Body of pancreas (tissue), 4 donors: Measurements from ENCODE around the gene NSF. TPM values are rescaled to one million over a fixed set of nuclear protein-coding genes. Genes with fewer than 3 reads are reported as not detected.

Experiments
- ATAC-seq: fragments of 150-250 bp; one replicate; pipeline ENCODE4 v1.9.1; 2016
- DNase-seq, 4 donors: peaks; one replicate each; pipeline ENCODE4 v3.0.0-alpha.2; 2019
- H3K27ac ChIP-seq, 4 donors: fragments of 200-600 bp; sonication (generic); 1 replicate in 3 of 4; 2 replicates in 1 of 4; pipeline versions ENCODE4 v1.5.1 to v1.6.1; 2016 to 2019; ENCODE audit warnings: mild to moderate bottlenecking in 1 of 4, mixed read lengths in 1 of 4, moderate library complexity in 1 of 4
- H3K27me3 ChIP-seq, 2 donors: fragments of 200-600 bp; sonication (generic); one replicate each; pipeline ENCODE4 v1.6.0; 2016; ENCODE audit warnings: mild to moderate bottlenecking in 1 of 2
- H3K36me3 ChIP-seq, 2 donors: fragments of 200-600 bp; sonication (generic); replicated peaks in 1 of 2; 2 replicates each; pipeline ENCODE4 v1.5.1; 2016; ENCODE audit warnings: low read depth in 2 of 2; ENCODE audit not compliant: insufficient read depth in 1 of 2
- H3K4me1 ChIP-seq: fragments of 200-600 bp; sonication (generic); one replicate; pipeline ENCODE4 v1.6.0; 2016
- H3K4me3 ChIP-seq, 2 donors: fragments of 200-600 bp; sonication (generic); 1 replicate in 1 of 2; 2 replicates in 1 of 2; pipeline ENCODE4 v1.5.1; 2016 to 2019
- H3K9me3 ChIP-seq, 3 donors: fragments of 200-600 bp; sonication (generic); 1 replicate in 2 of 3; 2 replicates in 1 of 3; pipeline ENCODE4 v1.5.1; 2016
- POLR2A ChIP-seq, 3 donors: fragments of 450-650 bp; IDR thresholded peaks; one replicate each; pipeline ENCODE4 v1.6.1; 2016; ENCODE audit warnings: antibody characterized with exemption in 3 of 3, mild to moderate bottlenecking in 2 of 3
- WGBS, 2 donors: methylation state at CpG; one replicate each; pipeline ENCODE4 v1.1.5; 2017; 5-methylcytosine and 5-hydroxymethylcytosine counted together
- intact Hi-C: fragments of 100-400 bp; cut with DNase I; formaldehyde crosslinking; loops from one replicate; pipeline ENCODE4 v1.15.1; 2023
- total RNA-seq, 2 donors: library from RNA; depleted of rRNA; stranded (reverse); fragments of >200 nt; gene quantifications; one replicate each; pipeline ENCODE4 v1.1.0, GENCODE V29; 2016
- TF ChIP-seq, protein P1 (sequence below), 7 experiments: fragments of 450-650 bp in 4 of 7; fragments of 200-600 bp in 3 of 7; sonication (generic) in 3 of 7; IDR thresholded peaks; one replicate each; pipeline ENCODE4 v1.5.1; 2016 to 2019; ENCODE audit warnings: antibody characterized with exemption in 7 of 7

Gene NSF
- total RNA-seq, 2 donors from 2014 or later, result 9.9 to 32.9 TPM

DNA sequence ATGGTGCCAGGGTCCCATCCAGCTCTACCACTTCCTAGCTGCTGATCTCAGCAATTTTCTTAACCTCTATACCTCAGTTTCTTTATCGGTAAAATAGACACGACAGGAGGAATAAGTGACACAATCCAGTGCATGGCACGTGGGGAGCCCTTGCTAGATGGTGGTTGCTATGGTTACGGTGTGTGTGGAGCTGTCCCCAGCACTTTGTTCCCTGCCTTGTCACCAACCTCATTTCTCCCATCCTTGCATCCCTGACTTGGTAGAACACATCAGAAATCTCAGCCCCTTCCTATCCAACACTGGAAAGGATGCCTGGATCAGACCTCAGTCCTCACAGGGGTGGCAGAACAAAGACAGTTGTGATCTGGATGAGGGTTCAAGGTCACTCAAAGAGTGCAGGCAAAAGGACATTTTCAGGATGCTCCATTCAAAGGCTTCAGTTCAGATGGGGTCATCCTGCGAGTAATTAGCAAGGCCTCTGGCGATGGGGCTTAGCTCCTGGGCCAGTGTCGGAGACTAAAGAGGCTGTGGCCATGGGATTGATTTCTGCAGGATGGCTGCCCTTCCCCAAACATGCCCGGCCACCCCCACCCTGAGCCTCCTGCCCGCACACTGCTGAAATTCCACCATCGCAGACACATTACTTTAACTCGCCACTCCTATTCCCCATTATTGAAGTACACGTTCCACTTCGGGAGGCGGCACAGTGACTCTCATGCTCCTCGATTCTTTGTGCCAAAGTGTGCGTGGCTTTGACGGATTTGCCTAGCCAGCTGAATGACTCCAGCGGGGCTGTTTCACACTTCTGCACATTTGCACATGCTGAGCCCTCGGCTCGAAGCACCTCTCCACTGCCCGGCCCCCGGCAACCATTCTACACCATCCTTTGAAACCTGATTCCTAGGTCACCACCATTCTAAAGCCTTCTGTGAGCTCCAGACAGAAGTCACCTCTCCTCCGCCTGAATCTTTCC is 187.8 kb downstream of the NSF start:
- no peak for ATAC-seq
- intact Hi-C loops, result no loop called here
- Histone ChIP-seq H3K4me1 (peaks cover 12% of the 10 kb centered on the region), H3K4me3 (no peak overlapping the region), H3K27me3 (no peaks in the 10 kb centered on the region), H3K36me3 (no peaks in the 10 kb centered on the region), H3K27ac (no peak overlapping the region), H3K9me3 (no peaks in the 10 kb centered on the region)
- WGBS, 2 donors, result 67 to 78% methylated on average over 21 to 23 of the region's 23 CpGs
- no peak for DNase-seq
- TF ChIP-seq, protein P1, sequence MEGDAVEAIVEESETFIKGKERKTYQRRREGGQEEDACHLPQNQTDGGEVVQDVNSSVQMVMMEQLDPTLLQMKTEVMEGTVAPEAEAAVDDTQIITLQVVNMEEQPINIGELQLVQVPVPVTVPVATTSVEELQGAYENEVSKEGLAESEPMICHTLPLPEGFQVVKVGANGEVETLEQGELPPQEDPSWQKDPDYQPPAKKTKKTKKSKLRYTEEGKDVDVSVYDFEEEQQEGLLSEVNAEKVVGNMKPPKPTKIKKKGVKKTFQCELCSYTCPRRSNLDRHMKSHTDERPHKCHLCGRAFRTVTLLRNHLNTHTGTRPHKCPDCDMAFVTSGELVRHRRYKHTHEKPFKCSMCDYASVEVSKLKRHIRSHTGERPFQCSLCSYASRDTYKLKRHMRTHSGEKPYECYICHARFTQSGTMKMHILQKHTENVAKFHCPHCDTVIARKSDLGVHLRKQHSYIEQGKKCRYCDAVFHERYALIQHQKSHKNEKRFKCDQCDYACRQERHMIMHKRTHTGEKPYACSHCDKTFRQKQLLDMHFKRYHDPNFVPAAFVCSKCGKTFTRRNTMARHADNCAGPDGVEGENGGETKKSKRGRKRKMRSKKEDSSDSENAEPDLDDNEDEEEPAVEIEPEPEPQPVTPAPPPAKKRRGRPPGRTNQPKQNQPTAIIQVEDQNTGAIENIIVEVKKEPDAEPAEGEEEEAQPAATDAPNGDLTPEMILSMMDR (IDR thresholded peaks at IDR 0.05), result no peak
- TF ChIP-seq POLR2A (IDR thresholded peaks at IDR 0.05), result no peak

DNA sequence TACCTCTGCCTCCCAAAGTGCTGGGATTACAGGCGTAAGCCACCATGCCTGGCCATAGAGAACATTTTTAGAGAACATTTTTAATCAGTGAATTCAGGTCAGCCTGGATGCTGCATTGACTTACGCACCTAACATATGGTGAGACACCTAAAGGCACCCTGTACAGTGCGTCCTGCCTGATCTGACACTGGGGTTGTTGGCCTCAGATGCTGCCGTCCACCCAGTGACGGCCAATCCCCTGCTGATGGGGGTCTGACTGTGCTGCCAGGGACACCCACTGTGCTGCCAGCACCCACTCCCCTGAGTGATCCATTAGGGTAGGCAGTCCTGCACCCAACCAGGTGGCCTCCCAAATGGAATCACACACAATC is 189.5 kb downstream of the NSF start:
- no peak overlapping the region for H3K4me3 ChIP-seq
- peaks cover 15% of the 10 kb centered on the region for H3K4me1 ChIP-seq
- no peak for TF ChIP-seq POLR2A (IDR thresholded peaks at IDR 0.05)
- TF ChIP-seq, protein P1 (IDR thresholded peaks at IDR 0.05), result no peak
- DNase-seq, result no peak
- H3K9me3 ChIP-seq, result no peaks in the 10 kb centered on the region
- 91 to 100% methylated on average over 1 to 5 of the region's 5 CpGs for WGBS, 2 donors
- H3K27me3 ChIP-seq, result no peaks in the 10 kb centered on the region
- no peaks in the 10 kb centered on the region for H3K36me3 ChIP-seq
- ATAC-seq, result no peak
- intact Hi-C loops, result no loop called here
- H3K27ac ChIP-seq, result no peak overlapping the region

- Histone ChIP-seq H3K27me3 (no peaks in the 10 kb centered on the region), H3K4me3 (no peak overlapping the region), H3K36me3 (no peaks in the 10 kb centered on the region), H3K4me1 (peaks cover 18% of the 10 kb centered on the region), H3K9me3 (no peaks in the 10 kb centered on the region), H3K27ac (peak overlapping the region; percentile 17 to 30 (median 24))
- TF ChIP-seq, protein P1 (IDR thresholded peaks at IDR 0.05), result peak; percentile 40 to 76 (median 68)
- no peak for TF ChIP-seq POLR2A (IDR thresholded peaks at IDR 0.05)
- DNase-seq, result peak; percentile 62 to 75 (median 69)
- 48 to 67% methylated on average over 4 to 9 of the region's 9 CpGs for WGBS, 2 donors
- intact Hi-C loops, result no loop called here
- peak; percentile 81 for ATAC-seq
Observed at GRCh38 chr17:46782250-46782953, 191.9 kb downstream of the NSF start.

- peaks cover 18% of the 10 kb centered on the region for H3K4me1 ChIP-seq
- H3K36me3 ChIP-seq, result no peaks in the 10 kb centered on the region
- TF ChIP-seq POLR2A (IDR thresholded peaks at IDR 0.05), result no peak
- TF ChIP-seq, protein P1 (IDR thresholded peaks at IDR 0.05), result no peak
- H3K27me3 ChIP-seq, result no peaks in the 10 kb centered on the region
- DNase-seq, result peak; percentile 35 to 64 (median 48)
- H3K27ac ChIP-seq, result peak overlapping the region in 3 of 4 donors; percentile 17 to 25 (median 23)
- WGBS, 2 donors, result 29 to 38% methylated on average over 7 of the region's 7 CpGs
- H3K4me3 ChIP-seq, result no peak overlapping the region
- H3K9me3 ChIP-seq, result no peaks in the 10 kb centered on the region
- no peak for ATAC-seq
- intact Hi-C loops, result no loop called here
Observed at GRCh38 chr17:46783031-46783593, 192.6 kb downstream of the NSF start.
